Osteoblast (primary cell): ENCODE data around the gene NUMB. TPM values are rescaled to one million over a fixed set of nuclear protein-coding genes. Genes with fewer than 3 reads are reported as not detected.

ENCODE experiments used
- DNase-seq: peaks from one replicate; pipeline ENCODE4 v3.0.0; 2011; ENCODE audit warnings: low spot score, mixed read lengths; ENCODE audit not compliant: insufficient read length; ENCODE audit errors: missing footprints
- H2AFZ ChIP-seq: 2 replicates; pipeline ENCODE4 v1.6.0; 2011; ENCODE audit warnings: mild to moderate bottlenecking, low read length
- H3K27ac ChIP-seq: 2 replicates; pipeline ENCODE4 v1.5.1; 2011; ENCODE audit warnings: mild to moderate bottlenecking, low read depth, low read length, moderate library complexity
- H3K27me3 ChIP-seq: 2 replicates; pipeline ENCODE4 v1.6.0; 2012; ENCODE audit warnings: mild to moderate bottlenecking, control low read depth, inconsistent platforms, low read length, moderate library complexity; ENCODE audit not compliant: insufficient read depth
- H3K36me3 ChIP-seq: 2 replicates; pipeline ENCODE4 v1.5.1; 2011; ENCODE audit warnings: mild to moderate bottlenecking, low read length, control low read depth, moderate library complexity; ENCODE audit not compliant: insufficient read depth
- H3K4me1 ChIP-seq: 2 replicates; pipeline ENCODE4 v1.5.1; 2011; ENCODE audit warnings: mild to moderate bottlenecking, low read length, control low read depth, moderate library complexity; ENCODE audit not compliant: insufficient read depth
- H3K4me2 ChIP-seq: 2 replicates; pipeline ENCODE4 v1.6.0; 2011; ENCODE audit warnings: mild to moderate bottlenecking, low read length; ENCODE audit not compliant: insufficient read depth
- H3K4me3 ChIP-seq: fragments of 200-600 bp; sonication (generic); 3 replicates; pipeline ENCODE4 v1.5.1; 2012; ENCODE audit warnings: mild to moderate bottlenecking, low read length, inconsistent platforms; ENCODE audit not compliant: insufficient read depth
- H3K79me2 ChIP-seq: 2 replicates; pipeline ENCODE4 v1.6.0; 2012; ENCODE audit warnings: mild to moderate bottlenecking, low read length, control low read depth, inconsistent platforms; ENCODE audit not compliant: insufficient read depth
- H3K9me3 ChIP-seq: 2 replicates; pipeline ENCODE4 v1.5.1; 2011; ENCODE audit warnings: low read depth, low read length, control low read depth
- H4K20me1 ChIP-seq: 2 replicates; pipeline ENCODE4 v1.6.0; 2012; ENCODE audit warnings: mild to moderate bottlenecking, low read length, control low read depth; ENCODE audit not compliant: insufficient read depth
- total RNA-seq: library from RNA; depleted of rRNA; stranded (reverse); fragments of >200 nt; gene quantifications from 2 replicates; pipeline ENCODE4 v1.2.3, GENCODE V29; 2012
- TF ChIP-seq, protein P1 (sequence below): IDR thresholded peaks from 2 replicates; pipeline ENCODE4 v1.5.1; 2011; ENCODE audit warnings: mild to moderate bottlenecking, low read depth, low read length, moderate library complexity; ENCODE audit errors: extremely low read depth

Gene NUMB
- total RNA-seq, 1 donor, result 52.5 TPM

DNA sequence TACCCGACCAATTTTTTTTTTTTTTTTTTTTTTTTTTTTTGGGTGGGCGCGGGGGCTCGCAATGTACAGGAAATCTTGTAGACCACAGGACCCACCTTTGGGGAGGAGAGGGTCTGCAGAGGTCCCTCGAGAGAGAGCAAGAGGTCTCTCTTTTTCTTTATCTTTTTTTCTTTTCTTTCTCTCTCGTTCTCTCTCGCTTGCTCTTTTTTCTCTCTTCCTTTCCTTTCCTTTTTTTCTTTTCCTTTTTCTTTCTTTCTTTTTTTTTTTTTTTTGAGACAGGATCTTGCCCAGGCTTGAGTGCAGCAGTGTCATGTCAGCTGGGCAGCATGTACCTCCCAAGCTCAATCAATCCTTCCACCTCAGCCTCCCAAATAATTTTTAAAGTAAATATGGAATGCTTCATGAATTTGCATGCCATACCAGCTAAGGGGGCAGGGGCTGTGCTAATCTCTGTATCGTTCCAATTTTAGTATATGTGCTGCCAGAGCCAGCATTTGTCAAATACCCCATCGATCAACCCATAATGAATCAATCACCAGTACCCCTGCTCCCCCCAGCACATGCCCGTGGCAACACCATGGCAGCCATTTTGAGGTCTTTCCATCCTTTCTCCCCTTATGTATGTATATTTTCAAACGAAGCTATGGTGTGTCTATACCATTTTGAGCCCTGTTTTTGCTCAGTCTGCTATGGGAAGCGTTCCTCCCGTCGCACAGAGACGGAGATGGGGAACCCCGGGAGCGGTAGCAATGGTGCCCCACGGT, 211.8 kb downstream of the NUMB start:
- Histone ChIP-seq H3K4me1 (peaks cover 28% of the 10 kb centered on the region), H3K27ac (no peak overlapping the region), H3K9me3 (no peaks in the 10 kb centered on the region), H3K4me2 (peak overlapping the region; percentile 89), H3K4me3 (peak overlapping the region; percentile 76), H2AFZ (peak overlapping the region; percentile 96), H3K27me3 (no peaks in the 10 kb centered on the region), H4K20me1 (peaks cover 5% of the 10 kb centered on the region), H3K36me3 (no peaks in the 10 kb centered on the region), H3K79me2 (no peaks in the 10 kb centered on the region)
- peak; percentile 83 for DNase-seq
- TF ChIP-seq, protein P1, sequence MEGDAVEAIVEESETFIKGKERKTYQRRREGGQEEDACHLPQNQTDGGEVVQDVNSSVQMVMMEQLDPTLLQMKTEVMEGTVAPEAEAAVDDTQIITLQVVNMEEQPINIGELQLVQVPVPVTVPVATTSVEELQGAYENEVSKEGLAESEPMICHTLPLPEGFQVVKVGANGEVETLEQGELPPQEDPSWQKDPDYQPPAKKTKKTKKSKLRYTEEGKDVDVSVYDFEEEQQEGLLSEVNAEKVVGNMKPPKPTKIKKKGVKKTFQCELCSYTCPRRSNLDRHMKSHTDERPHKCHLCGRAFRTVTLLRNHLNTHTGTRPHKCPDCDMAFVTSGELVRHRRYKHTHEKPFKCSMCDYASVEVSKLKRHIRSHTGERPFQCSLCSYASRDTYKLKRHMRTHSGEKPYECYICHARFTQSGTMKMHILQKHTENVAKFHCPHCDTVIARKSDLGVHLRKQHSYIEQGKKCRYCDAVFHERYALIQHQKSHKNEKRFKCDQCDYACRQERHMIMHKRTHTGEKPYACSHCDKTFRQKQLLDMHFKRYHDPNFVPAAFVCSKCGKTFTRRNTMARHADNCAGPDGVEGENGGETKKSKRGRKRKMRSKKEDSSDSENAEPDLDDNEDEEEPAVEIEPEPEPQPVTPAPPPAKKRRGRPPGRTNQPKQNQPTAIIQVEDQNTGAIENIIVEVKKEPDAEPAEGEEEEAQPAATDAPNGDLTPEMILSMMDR, result no peak

- Histone ChIP-seq H3K36me3 (no peaks in the 10 kb centered on the region), H3K4me3 (peak overlapping the region; percentile 76), H3K79me2 (no peaks in the 10 kb centered on the region), H3K27ac (no peak overlapping the region), H3K4me1 (peaks cover 28% of the 10 kb centered on the region), H3K4me2 (peak overlapping the region; percentile 89), H3K9me3 (no peaks in the 10 kb centered on the region), H2AFZ (peak overlapping the region; percentile 78), H4K20me1 (peaks cover 5% of the 10 kb centered on the region), H3K27me3 (peaks cover 3% of the 10 kb centered on the region)
- TF ChIP-seq, protein P1, result no peak
- DNase-seq, result peak; percentile 97
These were observed 212.6 kb downstream of the NUMB start for GRCh38 chr14:73245480-73246325.

DNA sequence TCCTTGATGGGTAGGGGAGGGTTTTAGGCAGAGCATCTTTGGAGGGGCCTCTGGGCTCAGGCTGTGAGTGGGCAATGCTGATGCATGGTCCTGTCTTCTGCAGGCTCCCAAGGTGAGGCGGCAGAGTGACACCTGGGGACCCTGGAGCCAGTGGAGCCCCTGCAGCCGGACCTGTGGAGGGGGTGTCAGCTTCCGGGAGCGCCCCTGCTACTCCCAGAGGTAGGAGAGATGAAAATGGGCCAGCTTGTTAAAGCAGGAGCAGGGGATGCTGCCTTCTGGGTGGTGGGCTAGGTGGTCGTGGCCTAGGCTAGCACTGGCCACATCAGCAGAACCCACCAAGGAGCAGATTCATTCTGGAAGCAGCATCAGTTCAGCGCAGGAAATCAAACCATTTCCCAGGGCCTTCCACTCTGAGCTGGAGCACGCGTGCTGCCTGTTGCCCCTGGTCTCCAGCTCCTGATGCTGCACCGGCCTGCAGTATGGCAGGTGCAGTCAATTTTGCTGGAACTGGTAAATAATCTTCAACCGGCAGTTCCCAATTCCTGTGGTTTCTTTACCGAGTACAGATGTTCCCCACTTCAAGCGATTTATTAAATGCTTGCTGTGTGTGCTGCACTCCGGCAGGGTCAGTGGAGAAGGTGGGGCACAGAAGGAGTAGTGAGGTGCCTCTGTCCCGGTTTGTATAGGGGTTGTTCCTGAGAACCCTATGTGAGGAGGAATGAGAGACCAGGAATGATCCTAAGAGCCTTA, 213.6 kb downstream of the NUMB start:
- Histone ChIP-seq H2AFZ (no peak overlapping the region), H3K4me1 (peaks cover 30% of the 10 kb centered on the region), H3K27me3 (peaks cover 8% of the 10 kb centered on the region), H3K79me2 (no peaks in the 10 kb centered on the region), H3K4me2 (no peak overlapping the region), H3K36me3 (no peaks in the 10 kb centered on the region), H4K20me1 (peaks cover 5% of the 10 kb centered on the region), H3K9me3 (no peaks in the 10 kb centered on the region), H3K4me3 (no peak overlapping the region), H3K27ac (no peak overlapping the region)
- TF ChIP-seq, protein P1, result no peak
- peak; percentile 44 for DNase-seq
